ENCODE data around the gene CA9. TPM values are rescaled to one million over a fixed set of nuclear protein-coding genes. Genes with fewer than 3 reads are reported as not detected.

The CA9 gene
- total RNA-seq, 1 donor from 2014 or later = 0.04 TPM

- Histone ChIP-seq H3K27me3 (ENCODE audit: control insufficient read depth, insufficient read depth, low read length) (no peaks in the 10 kb centered on the region), H3K4me3 (ENCODE audit: low read depth, low read length) (no peak overlapping the region), H3K36me3 (ENCODE audit: control insufficient read depth, insufficient read depth, low read length) (peaks cover 8% of the 10 kb centered on the region)
- no peak for TF ChIP-seq CTCF (IDR thresholded peaks at IDR 0.05; ENCODE audit: insufficient read depth, low read length, poor library complexity, severe bottlenecking)
- no peak for DNase-seq (ENCODE audit: low read depth)
Measured at GRCh38 chr9:35723426-35723825, 49.7 kb downstream of the CA9 start.

- DNase-seq (ENCODE audit: low read depth) = no peak
- Histone ChIP-seq H3K4me3 (ENCODE audit: low read depth, low read length) (no peak overlapping the region), H3K27me3 (ENCODE audit: control insufficient read depth, insufficient read depth, low read length) (no peaks in the 10 kb centered on the region), H3K36me3 (ENCODE audit: control insufficient read depth, insufficient read depth, low read length) (peaks cover 8% of the 10 kb centered on the region)
- TF ChIP-seq CTCF (IDR thresholded peaks at IDR 0.05; ENCODE audit: insufficient read depth, low read length, poor library complexity, severe bottlenecking) = no peak
Measured at GRCh38 chr9:35723908-35724307, 50.2 kb downstream of the CA9 start.

- Histone ChIP-seq H3K36me3 (ENCODE audit: control insufficient read depth, insufficient read depth, low read length) (peaks cover 3% of the 10 kb centered on the region), H3K4me3 (ENCODE audit: low read depth, low read length) (no peak overlapping the region), H3K27me3 (ENCODE audit: control insufficient read depth, insufficient read depth, low read length) (no peaks in the 10 kb centered on the region)
- no peak for TF ChIP-seq CTCF (IDR thresholded peaks at IDR 0.05; ENCODE audit: insufficient read depth, low read length, poor library complexity, severe bottlenecking)
- DNase-seq (ENCODE audit: low read depth) = no peak
Measured at GRCh38 chr9:35725362-35725761, 51.6 kb downstream of the CA9 start.

- peak; percentile 39 for TF ChIP-seq CTCF (IDR thresholded peaks at IDR 0.05; ENCODE audit: insufficient read depth, low read length, poor library complexity, severe bottlenecking)
- Histone ChIP-seq H3K36me3 (ENCODE audit: control insufficient read depth, insufficient read depth, low read length) (peaks cover 3% of the 10 kb centered on the region), H3K27me3 (ENCODE audit: control insufficient read depth, insufficient read depth, low read length) (no peaks in the 10 kb centered on the region), H3K4me3 (ENCODE audit: low read depth, low read length) (no peak overlapping the region)
- DNase-seq (ENCODE audit: low read depth) = peak; percentile 42
Measured at GRCh38 chr9:35726931-35727330, 53.2 kb downstream of the CA9 start.

GRCh38 chr9:35727676-35728040 lies 53.9 kb downstream of the CA9 start:
- H3K36me3 ChIP-seq (ENCODE audit: control insufficient read depth, insufficient read depth, low read length) = peaks cover under 1% of the 10 kb centered on the region
- no peak for TF ChIP-seq CTCF (IDR thresholded peaks at IDR 0.05; ENCODE audit: insufficient read depth, low read length, poor library complexity, severe bottlenecking)
- H3K4me3 ChIP-seq (ENCODE audit: low read depth, low read length) = peak overlapping the region; percentile 15
- DNase-seq (ENCODE audit: low read depth) = no peak
- no peaks in the 10 kb centered on the region for H3K27me3 ChIP-seq (ENCODE audit: control insufficient read depth, insufficient read depth, low read length)

Data from kidney epithelial cell (primary cell).